OCI-LY7 (cell line): ENCODE measurements around the gene MUC6. TPM values are rescaled to one million over a fixed set of nuclear protein-coding genes. Genes with fewer than 3 reads are reported as not detected.

ENCODE experiments used
- BruUV-seq: library from RNA; stranded (reverse); fragments of 400-500 nt; replicated peaks from 2 replicates; lab custom pipeline; 2021; lab: Mats Ljungman, UMichigan
- CTCF ChIA-PET: fragments of 300-600 bp; sonication (Branson Sonifier 250); formaldehyde crosslinking; loops from one replicate; lab custom pipeline; 2022; ENCODE audit warnings: antibody characterized with exemption; ENCODE audit not compliant: unreplicated experiment; lab: Charles Lee
- POLR2A ChIA-PET: fragments of 300-600 bp; sonication (Branson Sonifier 250); formaldehyde crosslinking; loops from one replicate; lab custom pipeline; 2022; ENCODE audit warnings: antibody characterized with exemption; lab: Charles Lee
- DNase-seq: peaks from one replicate; pipeline ENCODE4 v3.0.0-alpha.2; 2015; ENCODE audit warnings: low spot score
- H2AFZ ChIP-seq: fragments of 200-600 bp; sonication (generic), shearing (Covaris generic); 2 replicates; pipeline ENCODE4 v1.6.1; 2014; ENCODE audit warnings: mild to moderate bottlenecking, antibody characterized with exemption, low read length, moderate library complexity
- H3K27ac ChIP-seq: fragments of 200-600 bp; sonication (generic); 2 replicates; pipeline ENCODE4 v1.5.1; 2014; ENCODE audit warnings: mixed run types, low read depth, mild to moderate bottlenecking, moderate library complexity, low read length, inconsistent platforms; ENCODE audit not compliant: poor library complexity, severe bottlenecking
- H3K36me3 ChIP-seq: fragments of 200-600 bp; sonication (generic); 2 replicates; pipeline ENCODE4 v1.6.1; 2014; ENCODE audit warnings: mild to moderate bottlenecking, antibody characterized with exemption, low read length, moderate library complexity, mixed read lengths; ENCODE audit not compliant: insufficient read depth
- H3K4me1 ChIP-seq: fragments of 200-600 bp; sonication (generic); 2 replicates; pipeline ENCODE4 v1.5.1; 2014; ENCODE audit warnings: mild to moderate bottlenecking, low read length; ENCODE audit not compliant: insufficient read depth, poor library complexity, severe bottlenecking
- H3K4me2 ChIP-seq: fragments of 200-600 bp; sonication (generic); 2 replicates; pipeline ENCODE4 v1.6.1; 2014; ENCODE audit warnings: mild to moderate bottlenecking, low read length
- H3K4me3 ChIP-seq: fragments of 200-600 bp; sonication (generic); 2 replicates; pipeline ENCODE4 v1.5.1; 2014; ENCODE audit warnings: mild to moderate bottlenecking, low read depth, low read length; ENCODE audit not compliant: poor library complexity, severe bottlenecking
- H3K79me2 ChIP-seq: fragments of 200-600 bp; sonication (generic); 2 replicates; pipeline ENCODE4 v1.6.1; 2016; ENCODE audit warnings: low read depth, mild to moderate bottlenecking, low read length, moderate library complexity, mixed read lengths; ENCODE audit not compliant: insufficient read depth
- H3K9me2 ChIP-seq: fragments of 200-600 bp; sonication (generic); 2 replicates; pipeline ENCODE4 v1.6.1; 2016; ENCODE audit warnings: mild to moderate bottlenecking, low read length, mixed read lengths; ENCODE audit not compliant: insufficient read depth
- H3K9me3 ChIP-seq: fragments of 200-600 bp; sonication (generic); 2 replicates; pipeline ENCODE4 v1.6.1; 2014; ENCODE audit warnings: mild to moderate bottlenecking, mixed run types, low read length, mixed read lengths
- H4K20me1 ChIP-seq: fragments of 200-600 bp; sonication (generic); 2 replicates; pipeline ENCODE4 v1.6.1; 2014; ENCODE audit warnings: mild to moderate bottlenecking, antibody characterized with exemption, low read length, moderate library complexity, mixed read lengths; ENCODE audit not compliant: insufficient read depth
- CTCF ChIP-seq: fragments of 200-600 bp; sonication (generic); conservative IDR thresholded peaks from 2 replicates; pipeline ENCODE4 v1.5.1; 2014; ENCODE audit warnings: mild to moderate bottlenecking, antibody characterized with exemption, low read length, moderate library complexity, mixed read lengths
- EZH2phosphoT487 ChIP-seq: fragments of 200-600 bp; sonication (generic); IDR thresholded peaks from 2 replicates; pipeline ENCODE4 v1.6.1; 2018; ENCODE audit warnings: low read depth, borderline replicate concordance, mild to moderate bottlenecking, mixed run types, antibody characterized with exemption, low read length, moderate library complexity, mixed read lengths
- intact Hi-C: fragments of 100-400 bp; cut with micrococcal nuclease; formaldehyde crosslinking; loops from one replicate; pipeline ENCODE4 v1.10.0; 2022; ENCODE audit not compliant: unreplicated experiment
- total RNA-seq, 2 experiments: library from RNA; depleted of rRNA in 1 of 2; stranded (reverse); fragments of >200 nt in 1 of 2; shearing (Covaris generic) in 1 of 2; gene quantifications; 2 replicates each; pipeline ENCODE4 v1.2.3, GENCODE V29; 2014 to 2022

MUC6 gene
- total RNA-seq, 2 experiments from 2014 or later = not detected

DNA sequence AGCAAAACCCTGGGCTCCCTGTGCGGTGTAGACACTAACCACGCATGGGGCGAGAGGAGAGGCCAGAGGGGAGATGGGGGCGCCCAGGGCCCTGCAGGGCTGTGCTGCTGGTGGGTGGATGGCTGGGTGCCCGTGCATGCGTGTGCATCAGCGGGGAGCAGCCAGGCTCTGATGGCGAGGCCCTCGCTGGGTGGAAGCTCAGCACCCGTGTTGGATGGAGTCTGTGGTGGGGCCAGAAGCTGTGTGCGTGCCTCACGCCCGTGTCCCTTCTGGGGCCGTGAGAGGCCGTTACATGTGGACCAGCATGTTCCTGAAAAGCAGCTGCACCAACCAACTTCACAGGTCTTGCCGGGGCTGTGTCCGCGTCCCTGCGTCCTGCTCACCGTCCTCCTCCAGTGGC is 33.4 kb downstream of the MUC6 start:
- Histone ChIP-seq H3K4me2 (no peak overlapping the region), H2AFZ (no peak overlapping the region), H3K79me2 (no peaks in the 10 kb centered on the region), H3K4me3 (no peak overlapping the region), H3K4me1 (no peaks in the 10 kb centered on the region), H3K36me3 (peaks cover 34% of the 10 kb centered on the region; the same call in 1 of the 2 replicates), H3K9me3 (no peaks in the 10 kb centered on the region), H3K9me2 (no peaks in the 10 kb centered on the region), H3K27ac (no peak overlapping the region), H4K20me1 (no peaks in the 10 kb centered on the region)
- intact Hi-C loops = no loop called here
- no peak for DNase-seq
- BruUV-seq = no TSS peak
- no peak for TF ChIP-seq EZH2phosphoT487
- POLR2A ChIA-PET = interaction anchor here (0.6 kb wide), 1 partner anchor 1451 kb away, joined by 5 read pairs; no protein-coding TSS in a partner anchor
- CTCF ChIA-PET = no interaction called here

DNA sequence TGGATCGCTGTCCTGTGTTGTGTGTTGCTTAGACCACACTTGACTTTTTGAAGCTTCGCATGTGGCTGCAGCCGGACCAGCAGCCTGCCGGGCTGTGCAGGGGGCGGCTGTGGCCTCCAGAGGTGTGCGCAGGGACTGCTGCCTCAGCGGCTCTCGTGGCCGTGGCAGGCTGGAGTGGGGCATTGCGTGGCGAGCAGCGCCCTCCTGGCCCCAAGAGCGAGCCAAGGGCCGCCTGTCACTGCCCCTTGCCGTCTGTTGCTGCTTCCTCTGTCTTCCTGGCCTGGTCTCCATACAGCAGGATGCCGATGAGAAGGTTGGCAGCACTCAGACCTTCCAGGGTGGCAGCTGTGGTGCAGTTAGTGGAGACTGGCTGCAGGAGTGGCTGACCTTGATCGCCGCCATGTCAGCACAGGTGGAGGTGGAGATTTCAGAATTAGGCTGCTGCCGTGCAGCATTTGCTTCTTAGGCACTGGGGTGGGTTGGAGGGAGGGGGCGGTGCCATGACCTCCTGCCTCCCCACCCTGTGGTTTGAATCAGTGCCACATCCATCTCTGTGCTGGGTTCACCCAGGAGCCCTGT is 34.0 kb downstream of the MUC6 start:
- no peaks in the 10 kb centered on the region for H3K9me2 ChIP-seq
- H3K4me1 ChIP-seq = no peaks in the 10 kb centered on the region
- TF ChIP-seq EZH2phosphoT487 = no peak
- TF ChIP-seq CTCF = no peak
- intact Hi-C loops = no loop called here
- no peaks in the 10 kb centered on the region for H3K9me3 ChIP-seq
- no peaks in the 10 kb centered on the region for H4K20me1 ChIP-seq
- DNase-seq = no peak
- H3K4me3 ChIP-seq = no peak overlapping the region
- ChIA-PET CTCF (no interaction called here), POLR2A (interaction anchor here (0.6 kb wide), 1 partner anchor 1451 kb away, joined by 5 read pairs; no protein-coding TSS in a partner anchor)
- H2AFZ ChIP-seq = no peak overlapping the region
- no TSS peak for BruUV-seq
- no peaks in the 10 kb centered on the region for H3K79me2 ChIP-seq
- peaks cover 34% of the 10 kb centered on the region; the same call in 1 of the 2 replicates for H3K36me3 ChIP-seq
- no peak overlapping the region for H3K27ac ChIP-seq
- no peak overlapping the region for H3K4me2 ChIP-seq

DNA sequence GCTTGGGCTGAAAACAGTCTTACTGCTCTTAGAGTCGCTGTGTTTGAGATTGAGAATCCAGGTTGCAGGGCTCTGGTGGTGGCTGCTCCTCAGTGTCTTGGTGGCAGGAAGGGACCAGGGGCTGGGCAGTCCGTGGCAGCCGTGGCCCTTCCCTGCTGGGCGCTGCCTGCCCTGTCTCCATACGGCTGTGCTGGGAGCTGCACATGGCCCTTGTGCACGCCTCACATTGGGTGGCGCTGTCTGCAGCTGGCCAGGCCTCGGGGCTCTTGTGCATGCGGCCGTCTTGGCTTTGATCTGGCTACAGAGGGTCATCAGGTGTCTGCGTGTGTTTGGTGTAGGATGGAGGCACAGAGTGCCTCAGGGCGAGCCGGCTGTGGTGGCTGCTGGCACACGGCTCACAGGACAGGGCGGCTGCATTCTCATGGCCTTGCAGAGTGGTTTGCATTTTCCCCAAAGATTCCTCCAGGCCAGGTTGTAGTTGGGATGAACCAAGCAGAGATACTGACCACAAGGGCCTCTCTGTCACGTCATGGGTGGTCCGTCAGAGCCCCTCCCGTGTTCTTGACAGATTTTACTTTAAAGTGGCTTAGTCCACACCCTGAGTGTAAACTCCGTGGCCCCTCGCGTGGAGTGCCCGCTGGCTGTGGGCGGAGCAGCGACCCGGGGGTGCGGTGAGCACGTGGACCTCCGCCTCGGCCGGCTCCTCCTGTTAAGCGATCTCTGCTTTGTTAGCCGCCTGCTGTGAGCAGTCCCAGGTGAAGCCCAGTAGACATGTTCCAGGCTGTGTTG is 34.7 kb downstream of the MUC6 start:
- Histone ChIP-seq H3K79me2 (no peaks in the 10 kb centered on the region), H3K9me3 (no peaks in the 10 kb centered on the region), H3K4me1 (no peaks in the 10 kb centered on the region), H3K36me3 (peaks cover 34% of the 10 kb centered on the region; the same call in 1 of the 2 replicates), H3K27ac (no peak overlapping the region), H3K9me2 (no peaks in the 10 kb centered on the region), H3K4me2 (no peak overlapping the region), H2AFZ (no peak overlapping the region), H4K20me1 (no peaks in the 10 kb centered on the region), H3K4me3 (no peak overlapping the region)
- ChIA-PET POLR2A (no interaction called here), CTCF (no interaction called here)
- no TSS peak for BruUV-seq
- TF ChIP-seq EZH2phosphoT487 = no peak
- no peak for TF ChIP-seq CTCF
- no peak for DNase-seq
- intact Hi-C loops = no loop called here
